Measurements from ENCODE around the gene GIT2. TPM values are rescaled to one million over a fixed set of nuclear protein-coding genes. Genes with fewer than 3 reads are reported as not detected.

Gene GIT2
- total and polyA plus RNA-seq, 2 donors from 2014 or later = 10.4 to 46.2 TPM

DNA sequence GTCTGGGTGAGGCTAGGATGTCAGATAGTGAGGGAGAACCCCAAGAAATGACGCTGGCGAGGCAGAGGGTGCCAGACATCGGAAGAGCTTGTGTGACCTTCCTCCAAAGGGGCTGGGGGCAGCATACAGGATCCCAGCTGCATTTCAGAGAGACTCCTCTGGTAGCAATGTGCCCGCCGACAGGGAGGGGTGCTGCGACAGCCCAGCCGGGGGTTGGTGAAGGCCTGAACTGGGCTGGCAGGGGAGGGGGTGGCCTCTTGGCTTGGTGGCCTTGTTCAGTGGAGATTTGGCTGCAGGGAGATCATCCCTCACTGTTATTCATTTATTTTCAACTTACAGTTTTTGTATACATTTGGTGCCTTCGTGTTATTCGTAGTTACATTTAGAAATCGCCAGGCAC is 90.9 kb downstream of the GIT2 start:
- H3K4me1 ChIP-seq (ENCODE audit: control insufficient read depth in 2 of 3, insufficient read depth in 2 of 3, low read depth in 1 of 3, low read length in 3 of 3) = peaks cover 0 to 5% (median 0%) of the 10 kb centered on the region in 3 donors
- H3K36me3 ChIP-seq (ENCODE audit: control insufficient read depth in 2 of 3, insufficient read depth in 3 of 3, low read length in 3 of 3) = peaks cover 10 to 30% (median 29%) of the 10 kb centered on the region in 3 donors
- no peak for TF ChIP-seq CTCF (IDR thresholded peaks at IDR 0.05; ENCODE audit: borderline replicate concordance, extremely low read depth, insufficient read depth)
- no peak for FAIRE-seq
- H3K27me3 ChIP-seq (ENCODE audit: control insufficient read depth, insufficient read depth, low read length) = no peaks in the 10 kb centered on the region
- H3K9ac ChIP-seq (ENCODE audit: low read length in 3 of 3) = no peak overlapping the region
- H3K9me3 ChIP-seq (ENCODE audit: control insufficient read depth in 2 of 3, insufficient read depth in 1 of 3, low read length in 3 of 3) = no peaks in the 10 kb centered on the region
- no peak for DNase-seq
- no peak overlapping the region for H3K4me3 ChIP-seq (ENCODE audit: low read length in 3 of 3)
- intact Hi-C loops (cut with DNase I) = no loop called here
- H3K27ac ChIP-seq (ENCODE audit: low read depth in 2 of 2, low read length in 2 of 2) = no peak overlapping the region

GRCh38 chr12:109902891-109903418 is 93.2 kb downstream of the GIT2 start:
- DNase-seq (peak in 2 of 5 donors; percentile 31 to 37), FAIRE-seq (no peak)
- H3K36me3 ChIP-seq (ENCODE audit: control insufficient read depth in 2 of 3, insufficient read depth in 3 of 3, low read length in 3 of 3) = peaks cover 7 to 29% (median 26%) of the 10 kb centered on the region in 3 donors

GRCh38 chr12:109900752-109901580 is 95.2 kb downstream of the GIT2 start:
- H3K36me3 ChIP-seq (ENCODE audit: control insufficient read depth in 2 of 3, insufficient read depth in 3 of 3, low read length in 3 of 3) = peaks cover 7 to 21% (median 14%) of the 10 kb centered on the region in 3 donors
- intact Hi-C loops (cut with DNase I) = no loop called here
- no peaks in the 10 kb centered on the region for H3K9me3 ChIP-seq (ENCODE audit: control insufficient read depth in 2 of 3, insufficient read depth in 1 of 3, low read length in 3 of 3)
- H3K4me3 ChIP-seq (ENCODE audit: low read length in 3 of 3) = peak overlapping the region; percentile 81 to 88 (median 85)
- H3K4me1 ChIP-seq (ENCODE audit: control insufficient read depth in 2 of 3, insufficient read depth in 2 of 3, low read depth in 1 of 3, low read length in 3 of 3) = peaks cover 0 to 8% (median 0%) of the 10 kb centered on the region in 3 donors
- H3K27ac ChIP-seq (ENCODE audit: low read depth in 2 of 2, low read length in 2 of 2) = peak overlapping the region in 1 of 2 donors; percentile 78
- FAIRE-seq (no peak), DNase-seq (peak in 4 of 5 donors; percentile 14 to 63 (median 43))
- no peak for TF ChIP-seq CTCF (IDR thresholded peaks at IDR 0.05; ENCODE audit: borderline replicate concordance, extremely low read depth, insufficient read depth)
- no peaks in the 10 kb centered on the region for H3K27me3 ChIP-seq (ENCODE audit: control insufficient read depth, insufficient read depth, low read length)
- H3K9ac ChIP-seq (ENCODE audit: low read length in 3 of 3) = peak overlapping the region; percentile 51 to 90 (median 57)

More at GRCh38 chr12:109902891-109903418, 93.2 kb downstream of the GIT2 start:
- Histone ChIP-seq H3K4me1 (ENCODE audit: control insufficient read depth in 2 of 3, insufficient read depth in 2 of 3, low read depth in 1 of 3, low read length in 3 of 3) (peaks cover 0 to 8% (median 0%) of the 10 kb centered on the region in 3 donors), H3K9me3 (ENCODE audit: control insufficient read depth in 2 of 3, insufficient read depth in 1 of 3, low read length in 3 of 3) (no peaks in the 10 kb centered on the region), H3K27me3 (ENCODE audit: control insufficient read depth, insufficient read depth, low read length) (no peaks in the 10 kb centered on the region), H3K9ac (ENCODE audit: low read length in 3 of 3) (no peak overlapping the region), H3K27ac (ENCODE audit: low read depth in 2 of 2, low read length in 2 of 2) (no peak overlapping the region), H3K4me3 (ENCODE audit: low read length in 3 of 3) (no peak overlapping the region)
- TF ChIP-seq CTCF (IDR thresholded peaks at IDR 0.05; ENCODE audit: borderline replicate concordance, extremely low read depth, insufficient read depth) = no peak
- intact Hi-C loops (cut with DNase I) = no loop called here
